NT2/D1 (cell line): Measurements from ENCODE around the gene NAPB.

Source experiments
- SUZ12 ChIP-seq: IDR thresholded peaks from 2 replicates; pipeline ENCODE4 v1.6.1; 2011; ENCODE audit not compliant: insufficient read length, insufficient read depth; ENCODE audit errors: extremely low read depth
- ZNF274 ChIP-seq: IDR thresholded peaks from 2 replicates; pipeline ENCODE4 v1.6.1; 2011; ENCODE audit warnings: mild to moderate bottlenecking, low read depth, low read length

- TF ChIP-seq SUZ12 (no peak), ZNF274 (no peak)
These were observed 35.1 kb upstream of the NAPB start for GRCh38 chr20:23456409-23456808.
